ENCODE data around the gene LGR5. TPM values are rescaled to one million over a fixed set of nuclear protein-coding genes. Genes with fewer than 3 reads are reported as not detected.

LGR5 gene
- total RNA-seq, 1 experiment from 2014 or later = 0.17 TPM

DNA sequence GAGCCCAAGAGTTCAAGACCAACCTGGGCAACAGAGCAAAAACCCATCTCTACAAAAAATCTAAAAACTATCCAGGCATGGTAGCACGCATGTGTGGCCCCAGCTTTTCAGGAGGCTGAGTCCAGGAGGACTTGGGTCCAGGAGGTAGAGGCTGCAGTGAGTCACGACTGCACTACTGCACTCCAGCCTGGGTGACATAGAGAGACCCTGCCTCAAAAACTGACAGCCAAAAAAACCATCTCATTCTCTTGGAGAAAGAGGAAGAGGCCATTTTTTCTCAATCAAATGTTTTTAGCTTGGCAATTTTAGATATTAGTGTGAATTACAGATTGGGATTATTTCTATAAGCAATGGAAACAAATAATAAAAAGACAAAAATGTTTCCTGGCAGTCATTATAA lies 185.9 kb downstream of the LGR5 start:
- Mint-ChIP-seq H3K36me3 (peaks cover 74% of the 10 kb centered on the region), H3K4me3 (no peak overlapping the region), H3K27ac (no peak overlapping the region), H3K4me1 (peaks cover 14% of the 10 kb centered on the region), H3K9me3 (no peaks in the 10 kb centered on the region), H3K27me3 (ENCODE audit: low read depth) (no peaks in the 10 kb centered on the region)
- TF ChIP-seq ZNF423 (CRISPR knock-in tag; IDR thresholded peaks at IDR 0.05) = no peak
- no peak for TF ChIP-seq ZNF425 (CRISPR knock-in tag; conservative IDR thresholded peaks at IDR 0.05)
- no peak for TF ChIP-seq CTCF (IDR thresholded peaks at IDR 0.05)
- TF ChIP-seq, protein P1, sequence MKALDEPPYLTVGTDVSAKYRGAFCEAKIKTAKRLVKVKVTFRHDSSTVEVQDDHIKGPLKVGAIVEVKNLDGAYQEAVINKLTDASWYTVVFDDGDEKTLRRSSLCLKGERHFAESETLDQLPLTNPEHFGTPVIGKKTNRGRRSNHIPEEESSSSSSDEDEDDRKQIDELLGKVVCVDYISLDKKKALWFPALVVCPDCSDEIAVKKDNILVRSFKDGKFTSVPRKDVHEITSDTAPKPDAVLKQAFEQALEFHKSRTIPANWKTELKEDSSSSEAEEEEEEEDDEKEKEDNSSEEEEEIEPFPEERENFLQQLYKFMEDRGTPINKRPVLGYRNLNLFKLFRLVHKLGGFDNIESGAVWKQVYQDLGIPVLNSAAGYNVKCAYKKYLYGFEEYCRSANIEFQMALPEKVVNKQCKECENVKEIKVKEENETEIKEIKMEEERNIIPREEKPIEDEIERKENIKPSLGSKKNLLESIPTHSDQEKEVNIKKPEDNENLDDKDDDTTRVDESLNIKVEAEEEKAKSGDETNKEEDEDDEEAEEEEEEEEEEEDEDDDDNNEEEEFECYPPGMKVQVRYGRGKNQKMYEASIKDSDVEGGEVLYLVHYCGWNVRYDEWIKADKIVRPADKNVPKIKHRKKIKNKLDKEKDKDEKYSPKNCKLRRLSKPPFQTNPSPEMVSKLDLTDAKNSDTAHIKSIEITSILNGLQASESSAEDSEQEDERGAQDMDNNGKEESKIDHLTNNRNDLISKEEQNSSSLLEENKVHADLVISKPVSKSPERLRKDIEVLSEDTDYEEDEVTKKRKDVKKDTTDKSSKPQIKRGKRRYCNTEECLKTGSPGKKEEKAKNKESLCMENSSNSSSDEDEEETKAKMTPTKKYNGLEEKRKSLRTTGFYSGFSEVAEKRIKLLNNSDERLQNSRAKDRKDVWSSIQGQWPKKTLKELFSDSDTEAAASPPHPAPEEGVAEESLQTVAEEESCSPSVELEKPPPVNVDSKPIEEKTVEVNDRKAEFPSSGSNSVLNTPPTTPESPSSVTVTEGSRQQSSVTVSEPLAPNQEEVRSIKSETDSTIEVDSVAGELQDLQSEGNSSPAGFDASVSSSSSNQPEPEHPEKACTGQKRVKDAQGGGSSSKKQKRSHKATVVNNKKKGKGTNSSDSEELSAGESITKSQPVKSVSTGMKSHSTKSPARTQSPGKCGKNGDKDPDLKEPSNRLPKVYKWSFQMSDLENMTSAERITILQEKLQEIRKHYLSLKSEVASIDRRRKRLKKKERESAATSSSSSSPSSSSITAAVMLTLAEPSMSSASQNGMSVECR (CRISPR knock-in tag; IDR thresholded peaks at IDR 0.05; ENCODE audit: borderline replicate concordance) = no peak
- TF ChIP-seq, protein P2, sequence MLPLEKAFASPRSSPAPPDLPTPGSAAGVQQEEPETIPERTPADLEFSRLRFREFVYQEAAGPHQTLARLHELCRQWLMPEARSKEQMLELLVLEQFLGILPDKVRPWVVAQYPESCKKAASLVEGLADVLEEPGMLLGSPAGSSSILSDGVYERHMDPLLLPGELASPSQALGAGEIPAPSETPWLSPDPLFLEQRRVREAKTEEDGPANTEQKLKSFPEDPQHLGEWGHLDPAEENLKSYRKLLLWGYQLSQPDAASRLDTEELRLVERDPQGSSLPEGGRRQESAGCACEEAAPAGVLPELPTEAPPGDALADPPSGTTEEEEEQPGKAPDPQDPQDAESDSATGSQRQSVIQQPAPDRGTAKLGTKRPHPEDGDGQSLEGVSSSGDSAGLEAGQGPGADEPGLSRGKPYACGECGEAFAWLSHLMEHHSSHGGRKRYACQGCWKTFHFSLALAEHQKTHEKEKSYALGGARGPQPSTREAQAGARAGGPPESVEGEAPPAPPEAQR (CRISPR knock-in tag; IDR thresholded peaks at IDR 0.05) = no peak
- TF ChIP-seq, protein P3, sequence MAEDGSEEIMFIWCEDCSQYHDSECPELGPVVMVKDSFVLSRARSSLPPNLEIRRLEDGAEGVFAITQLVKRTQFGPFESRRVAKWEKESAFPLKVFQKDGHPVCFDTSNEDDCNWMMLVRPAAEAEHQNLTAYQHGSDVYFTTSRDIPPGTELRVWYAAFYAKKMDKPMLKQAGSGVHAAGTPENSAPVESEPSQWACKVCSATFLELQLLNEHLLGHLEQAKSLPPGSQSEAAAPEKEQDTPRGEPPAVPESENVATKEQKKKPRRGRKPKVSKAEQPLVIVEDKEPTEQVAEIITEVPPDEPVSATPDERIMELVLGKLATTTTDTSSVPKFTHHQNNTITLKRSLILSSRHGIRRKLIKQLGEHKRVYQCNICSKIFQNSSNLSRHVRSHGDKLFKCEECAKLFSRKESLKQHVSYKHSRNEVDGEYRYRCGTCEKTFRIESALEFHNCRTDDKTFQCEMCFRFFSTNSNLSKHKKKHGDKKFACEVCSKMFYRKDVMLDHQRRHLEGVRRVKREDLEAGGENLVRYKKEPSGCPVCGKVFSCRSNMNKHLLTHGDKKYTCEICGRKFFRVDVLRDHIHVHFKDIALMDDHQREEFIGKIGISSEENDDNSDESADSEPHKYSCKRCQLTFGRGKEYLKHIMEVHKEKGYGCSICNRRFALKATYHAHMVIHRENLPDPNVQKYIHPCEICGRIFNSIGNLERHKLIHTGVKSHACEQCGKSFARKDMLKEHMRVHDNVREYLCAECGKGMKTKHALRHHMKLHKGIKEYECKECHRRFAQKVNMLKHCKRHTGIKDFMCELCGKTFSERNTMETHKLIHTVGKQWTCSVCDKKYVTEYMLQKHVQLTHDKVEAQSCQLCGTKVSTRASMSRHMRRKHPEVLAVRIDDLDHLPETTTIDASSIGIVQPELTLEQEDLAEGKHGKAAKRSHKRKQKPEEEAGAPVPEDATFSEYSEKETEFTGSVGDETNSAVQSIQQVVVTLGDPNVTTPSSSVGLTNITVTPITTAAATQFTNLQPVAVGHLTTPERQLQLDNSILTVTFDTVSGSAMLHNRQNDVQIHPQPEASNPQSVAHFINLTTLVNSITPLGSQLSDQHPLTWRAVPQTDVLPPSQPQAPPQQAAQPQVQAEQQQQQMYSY (CRISPR knock-in tag; IDR thresholded peaks at IDR 0.05) = no peak
- TF ChIP-seq TEAD1 (CRISPR knock-in tag; IDR thresholded peaks at IDR 0.05) = no peak
- TF ChIP-seq FOXJ3 (CRISPR knock-in tag; IDR thresholded peaks at IDR 0.05; ENCODE audit: borderline replicate concordance) = no peak
- no peak for TF ChIP-seq PRRX2 (CRISPR knock-in tag; IDR thresholded peaks at IDR 0.05)
- no peak for TF ChIP-seq NR3C1 (CRISPR knock-in tag; conservative IDR thresholded peaks at IDR 0.05; ENCODE audit: low read depth)
- TF ChIP-seq MLX (CRISPR knock-in tag; IDR thresholded peaks at IDR 0.05) = no peak
- TF ChIP-seq, protein P4, sequence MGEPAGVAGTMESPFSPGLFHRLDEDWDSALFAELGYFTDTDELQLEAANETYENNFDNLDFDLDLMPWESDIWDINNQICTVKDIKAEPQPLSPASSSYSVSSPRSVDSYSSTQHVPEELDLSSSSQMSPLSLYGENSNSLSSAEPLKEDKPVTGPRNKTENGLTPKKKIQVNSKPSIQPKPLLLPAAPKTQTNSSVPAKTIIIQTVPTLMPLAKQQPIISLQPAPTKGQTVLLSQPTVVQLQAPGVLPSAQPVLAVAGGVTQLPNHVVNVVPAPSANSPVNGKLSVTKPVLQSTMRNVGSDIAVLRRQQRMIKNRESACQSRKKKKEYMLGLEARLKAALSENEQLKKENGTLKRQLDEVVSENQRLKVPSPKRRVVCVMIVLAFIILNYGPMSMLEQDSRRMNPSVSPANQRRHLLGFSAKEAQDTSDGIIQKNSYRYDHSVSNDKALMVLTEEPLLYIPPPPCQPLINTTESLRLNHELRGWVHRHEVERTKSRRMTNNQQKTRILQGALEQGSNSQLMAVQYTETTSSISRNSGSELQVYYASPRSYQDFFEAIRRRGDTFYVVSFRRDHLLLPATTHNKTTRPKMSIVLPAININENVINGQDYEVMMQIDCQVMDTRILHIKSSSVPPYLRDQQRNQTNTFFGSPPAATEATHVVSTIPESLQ (CRISPR knock-in tag; IDR thresholded peaks at IDR 0.05) = no peak
- no peak for ATAC-seq
- POLR2A ChIA-PET = no interaction called here
- CTCF ChIA-PET = interaction anchor here (1.0 kb wide), 1 partner anchor 11 kb away, joined by 5 read pairs; no protein-coding TSS in a partner anchor
- no peak for DNase-seq (ENCODE audit: low spot score)

Data from WTC11 (cell line).